HG03060 (cell line): ENCODE results near the gene ACTMAP.

Source experiments
- ATAC-seq: cut with Tn5 transposase; IDR thresholded peaks from one replicate; pipeline ENCODE4 v1.9.1; 2021; ENCODE audit warnings: low read depth, moderate number of reproducible peaks; ENCODE audit not compliant: unreplicated experiment

ACTMAP gene

GRCh38 chr19:40723661-40724254 is 26.5 kb downstream of the ACTMAP start:
- ATAC-seq, result no peak

GRCh38 chr19:40721936-40722661 is 28.2 kb downstream of the ACTMAP start:
- no peak for ATAC-seq

DNA sequence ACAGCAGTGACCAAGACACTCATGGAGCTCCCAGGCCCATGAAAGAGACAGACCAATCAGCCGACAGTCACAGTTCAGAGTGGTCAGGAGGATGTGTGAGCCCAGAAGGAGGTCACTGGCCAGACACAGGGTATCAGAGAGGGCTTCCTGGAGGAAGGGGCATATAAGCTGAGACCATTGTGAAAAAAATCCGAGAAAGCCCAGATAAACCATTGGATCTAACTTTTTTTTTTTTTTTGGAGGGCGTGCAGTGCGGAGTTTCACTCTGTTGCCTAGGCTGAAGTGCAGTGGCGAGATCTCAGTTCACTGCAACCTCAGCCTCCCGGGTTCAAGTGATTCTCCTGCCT is 29.2 kb downstream of the ACTMAP start:
- ATAC-seq, result no peak

DNA sequence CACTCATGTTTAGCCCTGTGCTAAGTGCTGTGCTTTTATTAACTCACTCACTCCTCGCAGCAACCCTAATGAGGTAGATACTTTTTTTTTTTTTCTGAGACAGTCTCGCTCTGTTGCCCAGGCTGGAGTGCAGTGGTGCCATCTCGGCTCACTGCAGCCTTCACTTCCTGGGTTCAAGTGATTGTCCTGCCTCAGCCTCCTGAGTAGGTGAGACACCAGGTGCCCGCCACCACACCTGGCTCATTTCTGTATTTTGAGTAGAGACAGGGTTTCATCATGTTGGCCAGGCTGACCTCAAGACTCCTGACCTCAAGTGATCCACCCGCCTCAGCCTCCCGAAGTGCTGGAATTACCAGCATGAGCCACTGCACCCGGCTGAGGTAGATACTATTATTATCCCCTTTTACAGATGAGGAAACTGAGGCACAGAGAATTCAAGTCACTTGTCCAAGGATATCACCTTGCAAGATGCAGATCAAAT is 30.8 kb downstream of the ACTMAP start:
- ATAC-seq, result no peak

DNA sequence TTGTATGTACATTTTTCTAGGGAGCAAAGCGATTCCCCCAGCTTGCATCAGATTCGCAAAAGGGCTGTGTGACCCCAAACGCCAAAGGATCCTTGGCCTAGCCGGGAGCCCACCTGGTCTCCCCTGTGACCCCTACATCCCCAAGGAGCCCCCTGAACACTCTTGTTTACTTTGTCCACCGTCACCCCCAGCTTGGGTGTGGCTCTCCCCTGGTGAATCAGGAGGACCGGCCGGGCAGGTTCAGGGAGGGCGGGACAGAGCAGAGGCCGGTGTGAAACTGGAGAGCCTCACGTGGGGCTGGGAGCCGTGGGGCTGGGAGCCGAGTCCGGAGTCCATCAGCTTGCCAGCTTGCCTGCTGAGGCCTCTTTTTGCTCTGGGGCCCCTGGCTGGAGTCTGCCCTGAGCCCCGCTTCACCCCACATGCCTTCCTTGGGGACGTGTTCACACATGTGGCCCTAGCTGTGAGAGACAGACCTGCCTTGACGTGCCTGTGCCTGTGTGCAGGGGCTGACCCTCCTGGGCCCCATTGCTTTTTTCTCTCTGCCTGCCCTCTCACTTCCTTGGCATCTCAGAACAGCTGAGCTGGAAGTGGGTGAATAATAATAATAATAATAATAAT is 31.4 kb downstream of the ACTMAP start:
- ATAC-seq, result no peak

DNA sequence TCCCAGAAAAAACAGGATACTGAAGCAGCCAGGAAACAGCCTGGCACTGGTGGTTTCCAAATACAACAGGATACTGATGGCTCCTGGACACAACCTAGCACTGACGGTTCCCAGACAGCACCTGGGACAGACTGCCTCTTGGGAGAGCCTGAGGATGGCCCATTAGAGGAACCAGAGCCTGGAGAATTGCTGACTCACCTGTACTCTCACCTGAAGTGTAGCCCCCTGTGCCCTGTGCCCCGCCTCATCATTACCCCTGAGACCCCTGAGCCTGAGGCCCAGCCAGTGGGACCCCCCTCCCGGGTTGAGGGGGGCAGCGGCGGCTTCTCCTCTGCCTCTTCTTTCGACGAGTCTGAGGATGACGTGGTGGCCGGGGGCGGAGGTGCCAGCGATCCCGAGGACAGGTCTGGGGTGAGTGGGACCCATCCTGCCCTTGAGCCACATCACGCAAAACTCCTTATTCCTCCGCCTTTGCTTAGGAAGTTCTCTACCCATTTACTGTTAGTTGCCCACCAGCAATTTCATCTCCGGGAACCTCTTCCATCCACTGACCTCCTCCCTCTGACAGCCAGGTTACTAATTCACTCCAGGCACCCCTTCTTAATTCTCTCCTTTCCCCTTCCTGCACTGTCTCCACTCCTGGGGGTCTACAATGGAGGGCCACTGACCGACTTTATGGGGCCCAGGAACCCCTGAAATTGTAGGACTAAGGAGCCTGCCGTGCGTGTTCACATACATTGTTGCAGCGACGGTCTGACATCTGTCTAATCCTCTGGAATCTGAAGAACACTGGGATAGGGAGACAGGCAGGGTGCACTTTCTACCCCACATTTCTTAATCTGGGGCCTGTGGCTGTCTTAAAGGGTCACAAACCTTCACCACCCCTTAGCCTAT is 32.1 kb downstream of the ACTMAP start:
- ATAC-seq, result no peak

- ATAC-seq, result no peak
Measured at GRCh38 chr19:40717325-40717879, 32.9 kb downstream of the ACTMAP start.

- peak; percentile 54 for ATAC-seq
Measured at GRCh38 chr19:40716482-40717324, 33.6 kb downstream of the ACTMAP start, which contains the start of the genes COQ8B and ITPKC. COQ8B (minus strand) TSS chr19:40716886; CDS start chr19:40714632, 2,254 bp downstream. ITPKC (plus strand) TSS chr19:40717112; CDS start chr19:40717136, 24 bp downstream.

DNA sequence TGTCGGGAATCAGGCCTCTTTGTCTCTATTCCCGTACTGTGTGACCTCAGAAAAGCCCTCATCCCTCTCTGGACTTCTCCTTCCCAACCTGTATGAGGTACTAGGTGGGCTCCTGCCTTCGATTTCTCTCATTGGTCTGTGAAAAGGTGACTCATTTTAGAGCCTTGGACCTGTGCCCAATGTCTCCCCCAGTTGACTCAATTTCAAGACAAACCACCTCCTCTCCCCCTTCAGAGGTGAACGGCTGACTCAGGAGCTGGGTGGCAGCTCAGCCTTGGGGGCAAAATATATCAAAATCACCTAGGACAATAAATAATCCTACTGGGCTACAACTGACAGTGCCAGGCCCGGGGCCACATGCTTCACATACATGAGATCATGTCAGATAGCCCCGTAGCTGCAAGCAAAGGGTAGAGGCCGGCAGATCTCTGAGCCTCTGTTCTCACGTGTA is 34.2 kb downstream of the ACTMAP start:
- ATAC-seq, result no peak

GRCh38 chr19:40714441-40715299 is 35.6 kb downstream of the ACTMAP start:
- no peak for ATAC-seq

DNA sequence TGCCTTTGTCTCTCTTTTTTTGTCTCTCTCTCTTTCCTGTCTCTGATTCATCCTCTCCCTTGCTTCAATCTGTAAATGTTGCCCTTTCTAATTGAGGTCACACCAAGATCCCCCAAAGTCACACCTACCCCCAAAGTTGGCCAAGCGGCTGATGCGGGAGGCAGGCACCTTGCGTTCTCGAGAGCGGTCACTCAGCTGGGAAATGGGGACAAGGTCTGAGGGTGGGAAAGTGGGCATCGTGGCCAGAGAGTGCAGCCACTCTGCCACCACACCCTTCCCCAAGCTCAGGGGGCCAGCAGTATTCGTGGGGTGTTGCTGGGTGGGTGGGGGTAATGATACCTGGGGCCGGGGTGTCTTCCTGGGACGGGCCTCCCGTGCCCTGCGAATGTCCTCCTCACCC is 36.3 kb downstream of the ACTMAP start:
- ATAC-seq, result no peak

DNA sequence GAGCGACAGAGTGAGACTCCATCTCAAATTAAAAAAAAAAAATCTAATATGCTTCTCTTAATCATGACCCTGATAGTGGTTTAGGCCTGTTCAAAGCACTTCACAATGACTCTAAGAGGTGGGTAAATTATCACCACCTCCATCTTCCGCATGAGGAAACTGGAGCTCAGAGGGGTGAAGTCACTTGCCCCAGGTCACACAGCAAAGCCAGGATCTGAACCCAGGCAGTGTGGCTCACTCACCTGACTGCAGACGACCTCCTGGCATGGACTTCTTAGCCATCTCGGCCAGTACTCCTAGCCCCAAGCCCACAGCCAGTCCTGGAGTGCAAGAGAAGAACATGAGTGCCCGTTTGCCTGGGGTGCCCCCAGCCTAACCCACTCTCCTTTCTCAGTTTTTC is 40.5 kb downstream of the ACTMAP start:
- ATAC-seq, result no peak

DNA sequence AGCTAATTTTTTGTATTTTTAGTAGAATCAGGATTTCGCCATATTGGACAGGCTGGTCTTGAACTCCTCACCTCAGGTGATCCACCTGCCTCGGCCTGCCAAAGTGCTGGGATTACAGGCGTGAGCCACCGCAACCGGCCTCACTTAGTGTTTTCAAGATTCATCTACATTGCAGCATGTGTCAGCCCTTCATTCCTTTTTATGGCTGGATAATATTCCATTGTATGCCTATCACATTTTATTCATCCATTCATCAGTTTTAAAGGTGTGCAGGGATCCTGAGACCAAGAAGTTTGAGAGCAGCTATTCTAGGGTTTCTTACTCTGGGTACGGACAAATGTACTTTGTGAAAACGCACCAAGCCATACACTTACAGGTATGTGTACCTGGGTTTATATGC is 42.7 kb downstream of the ACTMAP start:
- no peak for ATAC-seq

- no peak for ATAC-seq
Measured at GRCh38 chr19:40705950-40706619, 44.2 kb downstream of the ACTMAP start.

DNA sequence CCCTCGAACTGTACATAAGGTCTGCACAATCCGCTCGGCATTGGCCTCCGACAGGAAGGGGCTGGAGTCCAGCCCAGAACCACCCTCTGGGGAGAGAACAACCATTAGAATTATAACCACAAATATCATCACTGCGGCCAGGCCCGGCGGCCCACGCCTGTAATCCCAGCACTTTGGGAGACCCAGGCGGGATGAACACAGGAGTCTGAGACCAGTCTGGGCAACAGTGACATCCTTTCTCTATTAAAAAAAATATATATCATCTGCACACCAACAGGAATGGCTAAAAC is 45.0 kb downstream of the ACTMAP start:
- no peak for ATAC-seq

- ATAC-seq, result no peak
Measured at GRCh38 chr19:40704491-40705361, 45.6 kb downstream of the ACTMAP start.

- ATAC-seq, result no peak
Measured at GRCh38 chr19:40703029-40703755, 47.1 kb downstream of the ACTMAP start.
